Measurements from ENCODE around the gene ELMO1.

The ELMO1 gene

DNA sequence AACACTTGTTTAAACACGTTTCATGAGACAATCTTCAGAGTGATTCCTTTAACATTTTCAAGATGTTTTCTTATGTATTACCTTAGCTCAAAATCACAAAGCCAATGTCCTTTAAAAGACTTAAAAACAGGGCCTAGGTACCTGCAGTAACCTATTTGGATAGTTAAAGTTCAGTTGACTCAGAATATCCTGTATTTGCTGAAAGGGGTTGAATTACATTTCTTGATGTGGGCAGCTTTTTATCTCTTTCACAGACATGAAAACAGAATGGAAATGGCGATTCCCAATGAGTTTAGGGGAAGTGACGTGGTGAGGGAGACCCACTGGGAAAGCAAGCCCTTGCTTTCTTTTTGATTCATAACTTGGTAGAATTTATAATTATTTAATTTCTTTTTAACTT is 400.0 kb downstream of the ELMO1 start:
- no peak for DNase-seq (ENCODE audit: low read depth)

DNA sequence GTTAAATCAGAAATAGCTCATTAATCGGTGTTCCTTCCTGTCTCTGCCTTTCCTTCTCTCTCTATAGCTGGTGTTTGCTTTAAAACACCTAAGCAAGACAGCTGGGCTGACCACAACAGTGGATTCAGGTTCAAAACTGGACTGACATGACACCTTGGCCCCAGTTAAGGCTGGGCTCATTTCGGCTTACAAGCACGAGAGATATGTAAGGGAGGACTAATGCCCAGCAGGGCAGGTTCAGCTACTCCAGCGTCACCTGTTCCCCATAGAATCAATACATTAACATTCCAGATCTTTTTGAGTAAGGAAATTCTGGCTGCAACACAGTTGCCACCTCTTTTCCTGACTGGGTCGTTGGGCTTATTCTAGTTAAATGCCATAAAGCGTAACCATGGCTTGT is 401.4 kb downstream of the ELMO1 start:
- DNase-seq (ENCODE audit: low read depth), result no peak

DNA sequence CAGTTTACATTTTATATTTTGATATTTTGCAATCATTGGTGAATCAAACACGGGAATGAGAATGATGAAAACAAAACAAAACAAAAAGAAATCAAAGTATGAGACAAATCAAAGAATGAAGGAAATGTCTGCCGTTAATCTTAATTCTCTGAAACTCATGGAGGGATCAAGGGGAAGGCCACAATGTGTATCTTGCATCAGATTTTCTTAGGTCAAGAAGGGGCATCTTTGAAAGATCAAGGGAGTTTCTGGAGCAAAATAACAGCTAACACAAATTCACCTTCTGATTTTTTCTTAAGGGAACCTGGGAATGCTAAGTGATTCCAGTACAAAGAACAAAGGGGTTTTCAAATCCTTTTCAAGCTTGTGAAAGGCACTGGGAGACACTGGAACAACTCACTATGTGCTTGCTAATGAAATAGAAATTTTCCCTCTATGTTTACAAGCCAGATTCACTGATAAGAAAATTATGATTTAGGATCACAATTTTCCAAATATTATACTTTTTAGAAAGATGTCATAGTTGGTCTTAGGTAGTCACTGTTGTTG is 402.1 kb downstream of the ELMO1 start:
- DNase-seq (ENCODE audit: low read depth), result no peak

DNA sequence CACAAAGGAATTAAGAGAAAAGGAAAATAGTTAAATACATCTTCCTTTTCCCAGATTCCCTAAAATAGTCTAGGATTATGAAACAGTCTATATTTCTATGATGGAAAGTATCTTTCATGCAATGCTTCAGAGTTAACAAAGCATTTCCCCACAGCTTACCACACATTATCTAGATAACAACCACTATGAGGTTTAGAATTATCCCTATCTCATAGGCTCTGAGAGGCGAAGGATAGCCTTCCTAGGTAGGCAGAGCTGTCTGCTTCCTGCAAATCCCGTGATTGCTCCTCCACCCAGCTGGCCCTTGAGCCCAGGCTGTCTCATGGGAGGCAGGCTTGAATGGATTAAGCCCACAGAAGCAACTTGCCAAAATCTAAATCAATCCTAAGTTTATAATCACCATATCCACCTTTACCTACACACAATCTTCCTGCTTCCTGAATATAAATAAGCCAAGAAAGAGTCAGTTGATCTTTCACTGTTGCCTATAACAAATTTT is 402.9 kb downstream of the ELMO1 start:
- no peak for DNase-seq (ENCODE audit: low read depth)

DNA sequence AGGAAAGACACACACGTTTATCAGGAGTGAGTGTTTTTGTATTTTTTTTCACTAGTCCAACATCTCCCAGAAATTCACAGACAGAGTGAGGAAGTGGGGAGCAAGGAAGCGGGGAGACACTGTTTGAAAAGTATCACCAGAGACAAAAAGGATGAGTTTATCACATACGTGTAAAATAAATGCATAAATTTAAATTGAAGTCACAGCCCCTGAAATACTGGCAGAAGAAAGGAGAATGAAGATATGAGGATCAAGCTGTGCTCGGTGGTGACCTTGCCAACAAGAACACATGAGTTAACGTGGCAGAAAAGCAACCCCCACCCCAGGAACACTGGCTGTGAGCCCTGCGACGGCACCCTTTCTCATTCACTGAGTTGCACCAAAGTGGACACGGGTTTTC is 407.2 kb downstream of the ELMO1 start:
- no peak for DNase-seq (ENCODE audit: low read depth)

DNA sequence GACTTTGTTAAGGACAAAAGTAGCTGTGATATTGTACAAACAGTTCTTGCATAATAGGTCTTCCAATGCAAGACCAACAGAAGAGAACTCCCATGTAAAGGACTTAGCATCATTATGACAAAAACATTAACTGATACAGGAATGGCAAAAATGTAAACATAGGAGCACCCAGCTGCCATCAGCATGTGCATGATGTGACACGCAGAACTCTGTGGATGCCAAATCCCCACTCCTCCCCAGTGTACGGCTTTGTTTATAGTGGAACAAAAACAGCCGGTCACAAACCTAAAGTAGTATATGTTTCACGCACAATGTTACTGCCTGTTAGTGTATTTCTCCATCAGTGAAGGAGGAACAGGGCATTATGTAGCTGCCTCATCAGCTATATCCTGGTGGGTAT is 408.3 kb downstream of the ELMO1 start:
- DNase-seq (ENCODE audit: low read depth), result no peak

DNA sequence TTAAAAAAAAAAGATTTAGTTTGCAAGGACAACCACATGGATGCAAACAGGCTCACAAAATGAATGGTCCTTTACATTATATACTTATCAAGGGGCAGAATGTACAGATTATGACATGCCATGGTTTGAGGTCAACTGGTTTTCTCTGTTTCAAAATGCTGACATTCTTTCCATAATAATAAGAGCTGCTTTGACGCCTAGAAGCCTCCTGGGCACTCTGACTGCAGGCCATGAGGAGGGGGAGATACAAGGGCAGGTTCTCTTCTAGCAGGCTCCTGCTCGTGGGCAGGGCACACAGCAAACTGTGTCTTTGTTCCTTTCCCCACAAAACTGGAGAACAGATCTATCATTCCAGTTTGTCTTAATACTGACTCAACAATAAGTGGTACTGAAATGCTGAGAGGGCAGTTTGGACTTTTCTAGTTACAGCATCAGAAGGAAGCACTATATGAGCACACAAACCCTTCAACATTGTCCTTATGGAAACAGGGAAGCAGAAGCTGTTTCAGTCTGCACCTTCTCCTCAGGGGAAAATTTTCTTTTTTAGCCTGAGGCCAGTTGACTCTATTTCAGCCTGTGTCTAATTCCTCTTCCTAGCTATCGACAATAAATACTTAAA is 409.4 kb downstream of the ELMO1 start:
- no peak for DNase-seq (ENCODE audit: low read depth)

DNA sequence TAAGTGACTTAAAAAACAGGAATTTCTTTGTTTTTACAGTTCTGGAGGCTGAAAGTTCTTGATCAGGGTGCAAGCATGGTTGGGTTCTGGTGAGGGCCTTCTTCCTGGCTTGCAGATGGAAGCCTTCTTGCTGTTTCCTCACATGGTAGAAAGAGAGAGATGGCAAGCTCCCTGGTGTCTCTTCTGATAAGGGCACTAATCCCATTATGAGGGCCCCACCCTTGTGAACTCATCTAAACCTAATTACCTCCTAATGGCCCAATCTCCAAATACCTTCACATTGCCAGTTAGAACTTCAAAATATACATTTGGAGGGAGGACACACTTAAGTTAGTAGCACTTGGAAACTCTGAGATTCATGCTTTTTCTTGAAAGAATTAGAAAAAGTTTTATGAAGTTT is 410.0 kb downstream of the ELMO1 start:
- DNase-seq (ENCODE audit: low read depth), result no peak

DNA sequence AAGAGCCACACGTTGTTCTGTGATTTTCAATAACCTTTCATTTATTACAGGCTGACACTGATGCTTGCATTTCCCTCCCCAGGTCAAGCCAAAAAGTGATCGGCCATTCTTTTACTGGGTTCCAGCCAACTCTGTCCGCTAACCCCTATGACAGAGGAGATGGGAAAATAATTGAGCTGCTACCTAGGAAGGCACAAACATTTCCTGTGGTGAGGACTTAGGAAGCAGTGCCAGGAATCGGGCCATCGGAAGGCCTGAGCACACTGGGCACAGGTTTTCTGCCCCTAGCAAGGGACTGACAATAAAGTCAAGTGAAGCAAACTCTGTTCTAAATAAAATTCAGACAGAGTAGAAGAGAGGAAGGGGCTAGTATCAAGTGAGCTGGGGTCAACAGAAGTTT is 411.4 kb downstream of the ELMO1 start:
- DNase-seq (ENCODE audit: low read depth), result no peak

DNA sequence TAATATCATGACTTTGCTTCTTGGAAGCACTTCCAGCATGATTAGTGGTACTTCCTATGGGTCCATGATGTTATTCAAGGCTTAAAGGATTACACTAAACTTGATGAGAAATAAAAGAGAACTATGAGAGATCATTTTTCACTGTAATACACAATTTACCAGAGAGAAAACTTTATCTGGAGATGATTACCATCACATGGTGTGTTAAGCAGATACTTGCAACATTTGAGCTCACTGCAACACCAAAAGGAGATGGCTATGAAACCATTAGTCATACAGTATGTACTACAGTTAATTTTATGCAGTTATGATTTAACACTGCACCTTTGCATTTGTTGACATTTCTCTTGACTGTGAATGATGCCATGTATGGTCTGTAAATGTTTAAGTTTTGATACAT is 413.0 kb downstream of the ELMO1 start:
- DNase-seq (ENCODE audit: low read depth), result no peak

DNA sequence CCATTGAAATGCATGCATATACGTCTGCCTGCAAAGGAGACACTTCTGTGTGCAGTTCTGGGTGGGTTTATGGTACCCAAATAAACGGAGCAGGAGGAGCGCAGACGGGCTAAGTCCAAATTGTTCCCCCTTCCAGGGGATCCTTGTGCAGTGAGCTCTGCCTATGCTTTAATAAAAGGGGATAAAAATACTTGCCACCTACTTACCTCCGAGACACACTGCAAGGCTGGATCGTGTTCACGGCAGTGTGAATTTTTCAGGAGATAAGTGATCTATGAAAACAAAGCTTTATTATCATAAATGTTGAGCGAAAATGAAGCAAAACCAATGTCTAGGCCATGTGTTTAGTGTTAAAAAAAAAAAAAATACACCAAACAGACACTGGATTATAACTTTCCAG is 415.5 kb downstream of the ELMO1 start:
- no peak for DNase-seq (ENCODE audit: low read depth)

DNA sequence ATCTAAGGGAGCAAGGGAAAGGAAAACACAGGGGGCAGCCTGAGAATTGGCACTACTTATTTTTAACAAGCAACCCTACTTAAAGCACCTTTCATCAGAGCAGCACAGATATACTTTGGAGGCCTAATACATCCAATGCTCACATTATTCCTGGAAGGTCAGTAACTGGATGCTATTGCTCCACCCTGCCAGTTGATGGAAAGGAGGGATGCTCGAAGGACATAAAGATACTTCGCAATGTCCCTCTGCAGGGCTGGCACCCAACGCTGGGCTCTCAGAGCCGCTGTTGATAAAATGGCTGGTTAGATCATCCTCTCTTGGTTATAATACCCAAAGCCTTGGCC is 416.4 kb downstream of the ELMO1 start:
- DNase-seq (ENCODE audit: low read depth), result no peak

DNA sequence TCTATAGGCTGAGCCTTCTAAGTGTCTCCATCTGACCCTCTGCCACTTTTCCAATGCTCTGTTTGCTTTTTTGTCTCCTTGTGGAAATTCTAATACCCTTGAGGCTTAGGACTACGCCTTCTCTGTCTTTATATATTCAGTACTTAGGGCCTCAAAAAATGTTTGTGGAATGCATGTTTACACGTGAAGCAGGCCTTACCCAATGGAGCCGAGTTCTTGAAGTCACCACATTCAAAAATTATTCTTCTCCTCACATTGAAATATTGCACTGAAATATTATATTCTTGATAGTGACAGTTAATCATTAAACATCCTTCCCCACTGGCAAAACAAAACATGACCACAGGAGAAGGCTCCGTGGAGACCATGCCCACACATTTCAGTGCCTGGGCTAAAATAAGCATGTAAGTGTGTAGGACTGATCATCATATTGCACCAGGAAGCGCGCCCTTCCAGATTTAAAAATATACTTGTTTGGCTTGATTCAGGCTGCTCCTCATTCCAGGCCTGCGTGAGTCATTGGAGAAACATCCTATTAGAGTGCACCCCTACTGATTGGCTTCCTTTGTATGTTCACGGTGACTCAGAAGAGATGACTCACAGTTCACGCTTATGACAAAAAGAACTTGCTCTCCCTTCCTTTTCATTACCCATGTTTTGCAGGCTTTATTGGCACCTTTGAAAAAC is 416.9 kb downstream of the ELMO1 start:
- peak; percentile 100 for DNase-seq (ENCODE audit: low read depth)

DNA sequence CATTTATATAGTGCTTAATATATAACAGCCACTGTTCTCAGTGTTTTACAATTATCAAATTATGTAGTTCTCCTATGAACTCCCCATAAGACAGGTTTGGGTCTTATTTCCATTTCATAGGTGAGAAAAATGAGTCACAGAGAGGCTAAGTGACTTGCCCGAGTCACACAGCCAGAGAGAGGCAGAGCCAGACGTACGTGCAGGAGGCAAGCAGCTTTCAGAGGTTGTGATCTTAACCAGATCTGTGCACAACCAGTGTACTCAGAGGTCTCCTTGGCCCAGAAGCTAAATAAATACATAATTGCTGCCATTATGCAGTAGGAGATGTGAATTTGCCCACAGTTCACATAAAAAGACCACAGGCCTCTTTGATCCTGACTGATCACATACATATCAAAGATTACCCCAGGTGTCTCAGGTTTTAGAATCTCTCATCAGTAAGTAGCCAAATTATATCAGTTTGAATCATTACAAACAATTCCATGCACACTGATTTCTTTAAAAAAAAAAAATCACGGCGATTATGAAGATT is 419.7 kb downstream of the ELMO1 start:
- no peak for DNase-seq (ENCODE audit: low read depth)

DNA sequence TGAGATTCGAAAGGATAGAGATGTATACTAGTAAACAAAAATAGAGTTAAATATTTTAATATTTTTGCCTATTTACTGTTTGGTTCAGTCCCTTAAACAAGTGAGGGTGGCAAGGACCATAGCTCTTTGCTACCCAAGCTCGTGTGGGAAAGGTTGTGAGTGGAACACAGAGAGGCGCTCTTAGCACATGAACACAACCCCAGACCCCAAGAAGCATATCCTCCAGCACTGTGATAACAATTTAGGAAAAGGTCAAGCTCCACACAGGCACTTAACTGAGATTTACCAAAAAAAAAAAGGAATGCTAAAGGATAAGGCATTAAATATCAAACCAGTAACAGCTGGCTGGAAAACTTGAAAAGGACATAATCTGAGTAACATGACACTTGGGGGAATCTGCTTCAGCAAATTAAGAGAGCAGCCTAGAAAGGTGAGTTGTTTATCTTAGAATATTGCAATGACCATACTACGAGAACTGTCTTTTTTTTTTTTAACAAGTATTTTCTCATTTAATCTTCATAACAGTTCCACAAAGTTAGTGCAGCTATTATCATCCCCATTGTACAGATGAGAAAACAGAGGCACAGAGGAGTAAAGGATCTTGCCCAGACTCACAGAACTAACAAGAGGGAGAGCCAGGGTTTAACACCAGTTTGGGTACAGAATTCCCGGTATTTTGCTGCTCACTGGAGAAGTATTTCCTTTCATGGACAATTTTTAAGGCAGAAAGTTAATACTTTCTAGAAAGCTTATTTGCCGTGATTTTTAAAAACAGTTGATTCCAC is 420.9 kb downstream of the ELMO1 start:
- DNase-seq (ENCODE audit: low read depth), result peak; percentile 11

DNA sequence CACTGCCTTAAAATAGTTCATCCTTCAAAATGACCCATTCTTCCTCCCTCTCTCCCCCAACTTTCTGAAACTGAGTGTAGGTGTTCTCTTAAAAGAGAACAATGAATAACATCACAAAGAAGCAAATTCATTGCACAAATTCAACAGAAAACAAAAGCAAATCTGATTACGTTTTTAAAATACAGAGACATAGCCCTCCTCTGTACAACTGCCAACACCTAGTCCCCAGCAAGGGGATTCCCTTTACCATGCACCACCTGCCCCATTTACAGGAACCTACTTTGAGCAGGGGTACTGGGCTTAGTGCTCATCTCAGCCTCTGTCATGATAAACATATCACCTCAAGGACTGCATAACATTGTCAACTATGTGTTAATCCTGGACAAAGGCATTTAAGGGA is 421.6 kb downstream of the ELMO1 start:
- DNase-seq (ENCODE audit: low read depth), result no peak

DNA sequence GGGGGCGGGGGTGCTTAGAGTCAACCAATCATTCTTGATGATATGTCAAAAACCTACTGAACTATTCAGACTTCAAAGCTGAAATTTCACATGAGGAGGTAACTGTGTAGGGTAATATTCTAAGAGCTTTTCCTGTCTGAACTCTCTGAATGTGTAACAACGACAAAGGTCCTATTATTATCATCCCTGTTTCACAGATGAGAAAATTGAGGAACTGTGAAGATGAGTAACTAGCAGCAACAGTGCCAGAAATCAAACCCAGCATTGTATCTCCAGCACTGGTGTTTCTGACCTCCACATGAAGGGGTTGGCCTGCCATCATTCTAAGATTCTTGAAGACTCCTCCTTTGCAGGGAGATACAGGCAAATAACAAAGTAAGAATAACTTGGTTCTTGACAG is 429.7 kb downstream of the ELMO1 start:
- no peak for DNase-seq (ENCODE audit: low read depth)

DNA sequence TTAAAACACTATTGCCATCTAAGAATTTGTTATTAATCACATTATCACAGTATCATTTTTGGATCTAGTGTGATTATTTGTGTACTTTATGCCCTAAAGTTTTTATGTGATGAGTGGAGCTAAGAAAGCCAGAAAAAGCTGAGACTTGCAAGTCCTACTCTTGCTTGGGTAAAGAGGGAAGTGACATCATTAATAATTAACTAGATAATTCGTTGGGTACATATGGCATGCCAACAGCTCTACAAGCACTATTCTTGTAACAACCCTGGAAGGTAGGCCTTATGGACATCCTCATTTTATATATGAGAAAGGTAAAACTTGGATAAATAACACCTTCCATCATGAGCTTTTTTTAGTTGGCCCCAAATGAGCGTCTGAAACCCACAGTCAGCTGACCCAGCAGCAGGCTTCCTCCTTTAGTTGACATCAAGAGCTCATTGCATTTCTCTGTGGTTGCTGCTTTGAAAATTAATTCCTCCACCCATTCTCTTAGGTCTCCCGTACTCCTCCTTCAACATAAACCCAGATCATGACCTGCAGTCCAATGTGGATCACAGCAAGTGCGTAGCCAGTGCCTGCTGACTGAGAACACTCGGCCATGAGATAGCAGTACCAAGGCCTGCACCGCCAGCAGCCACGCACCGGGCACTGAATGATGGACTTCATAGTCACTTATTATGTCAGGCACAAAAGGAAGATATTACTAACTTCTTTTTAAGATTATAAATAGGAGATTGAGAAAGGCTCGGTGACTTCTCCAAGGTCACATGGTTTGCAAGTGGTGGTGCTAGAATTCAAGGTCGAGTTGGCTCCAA is 432.4 kb downstream of the ELMO1 start:
- no peak for DNase-seq (ENCODE audit: low read depth)

DNA sequence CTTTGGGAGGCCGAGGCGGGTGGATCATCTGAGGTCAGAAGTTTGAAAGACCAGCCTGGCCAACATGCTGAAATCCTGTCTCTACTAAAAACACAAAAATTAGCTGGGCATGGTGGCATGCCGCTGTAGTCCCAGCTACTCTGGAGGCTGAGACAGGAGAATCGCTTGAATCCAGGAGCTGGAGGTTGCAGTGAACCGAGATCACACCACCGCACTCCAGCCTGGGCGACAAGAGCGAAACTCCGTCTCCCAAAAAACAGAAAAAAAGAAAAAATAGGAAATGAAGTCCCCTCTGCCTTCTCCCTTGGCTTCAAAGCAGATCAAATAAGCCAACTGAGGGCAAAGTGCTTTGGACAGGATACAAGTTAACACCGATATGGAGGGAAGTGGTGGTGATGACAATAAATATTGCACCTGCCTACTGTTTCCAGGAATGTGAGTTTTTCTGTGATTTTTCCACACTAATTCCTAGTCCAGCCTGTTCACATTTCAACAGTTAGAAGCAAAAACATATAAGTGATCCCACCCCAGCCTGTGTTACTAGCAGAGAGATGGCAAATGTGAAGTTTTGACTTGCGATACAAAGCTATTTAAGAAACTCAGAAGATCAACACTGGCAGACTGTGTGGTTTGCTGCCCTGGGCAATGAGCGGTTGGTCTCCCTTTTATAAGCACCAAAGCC is 433.2 kb downstream of the ELMO1 start:
- no peak for DNase-seq (ENCODE audit: low read depth)

DNA sequence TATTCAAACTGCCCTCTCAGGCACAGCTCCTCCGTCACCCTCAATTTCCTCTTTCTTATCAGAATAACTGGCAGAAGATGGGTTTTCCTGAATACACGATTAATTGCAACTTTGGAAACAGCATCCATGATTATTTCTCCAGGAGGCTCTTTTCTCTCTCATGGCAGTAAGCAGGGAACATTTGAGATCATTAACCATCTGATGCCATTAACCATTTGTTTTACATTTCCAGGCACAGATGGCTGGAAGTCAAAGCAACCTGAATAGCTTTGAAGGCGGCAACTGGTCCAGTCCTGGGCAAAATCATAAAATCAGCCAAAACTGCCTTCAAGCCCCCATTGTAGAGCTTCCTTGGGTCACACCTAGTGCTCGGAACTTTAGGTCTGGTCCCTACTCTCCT is 434.9 kb downstream of the ELMO1 start:
- DNase-seq (ENCODE audit: low read depth), result no peak

DNA sequence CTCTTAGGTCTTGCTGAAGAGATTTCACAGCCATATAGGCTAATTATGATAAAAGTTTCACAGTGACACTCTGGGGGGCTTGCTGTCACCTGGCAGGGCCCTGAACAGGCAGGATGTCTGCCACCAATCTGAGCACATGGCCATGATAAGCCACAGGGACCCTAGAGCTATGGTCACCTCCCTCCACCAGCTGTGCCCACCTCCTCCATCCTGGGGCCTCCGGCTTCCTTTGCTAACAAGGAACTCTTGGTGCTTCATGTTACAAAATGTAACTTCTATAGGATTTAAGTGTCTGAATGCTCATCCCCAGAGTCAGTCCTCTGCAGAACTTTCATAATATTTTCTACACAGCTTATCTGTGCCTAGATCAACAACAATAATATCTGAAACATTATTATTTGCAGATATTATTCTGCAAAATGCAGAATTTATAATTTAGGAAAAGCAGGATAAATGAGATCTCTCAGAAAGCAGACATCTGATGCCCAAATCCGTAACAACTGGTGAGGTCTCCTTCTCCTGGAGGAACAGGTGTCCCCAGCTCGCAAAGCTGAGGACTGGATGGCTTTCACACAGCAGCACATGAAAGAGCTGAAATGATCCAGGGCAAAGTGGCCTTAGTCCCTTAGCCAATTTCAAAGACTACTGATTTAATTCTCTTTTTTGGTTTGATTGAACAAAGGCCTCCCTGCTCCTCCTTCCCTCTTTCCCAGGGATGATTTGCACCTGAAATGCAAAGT is 437.3 kb downstream of the ELMO1 start:
- DNase-seq (ENCODE audit: low read depth), result no peak
